Stimulated activated CD4-positive, alpha-beta T cell treated with anti-CD3 and anti-CD28 coated beads, Interleukin-4, amount 100 ng/mL, for 1 hour (primary cell): ENCODE results near the gene MPP3.
"Not testable (repeated sequence)": the region's sequence is repeated elsewhere in the genome, so short reads cannot be mapped to it uniquely, and the experiment has no call there.

ENCODE experiments used
- DNase-seq: peaks from one replicate; pipeline ENCODE4 v3.0.0-alpha.2; 2020

MPP3 gene

GRCh38 chr17:43860077-43860725 is 27.3 kb upstream of the MPP3 start:
- DNase-seq, result no peak

GRCh38 chr17:43857957-43858600 is 25.1 kb upstream of the MPP3 start:
- no peak for DNase-seq

GRCh38 chr17:43857141-43857540 is 24.2 kb upstream of the MPP3 start:
- no peak for DNase-seq

GRCh38 chr17:43856141-43856540 is 23.2 kb upstream of the MPP3 start:
- DNase-seq, result no peak

- no peak for DNase-seq
These were observed 22.1 kb upstream of the MPP3 start for GRCh38 chr17:43855061-43855460.

GRCh38 chr17:43854498-43854897 is 21.6 kb upstream of the MPP3 start:
- DNase-seq, result no peak

- DNase-seq, result no peak
These were observed 20.6 kb upstream of the MPP3 start for GRCh38 chr17:43853546-43853945.

GRCh38 chr17:43852571-43852970 is 19.6 kb upstream of the MPP3 start:
- DNase-seq, result no peak

GRCh38 chr17:43849116-43849515 is 16.2 kb upstream of the MPP3 start:
- no peak for DNase-seq

GRCh38 chr17:43848601-43849000 is 15.7 kb upstream of the MPP3 start:
- no peak for DNase-seq

- DNase-seq, result no peak
These were observed 14.0 kb upstream of the MPP3 start, which contains the start of gene CD300LG for GRCh38 chr17:43846963-43847371. Gene CD300LG (plus strand): TSS chr17:43847176. CDS start chr17:43847217, 41 bp downstream.

GRCh38 chr17:43846221-43846712 is 13.3 kb upstream of the MPP3 start:
- DNase-seq, result peak; percentile 84

GRCh38 chr17:43845766-43846165 is 12.8 kb upstream of the MPP3 start:
- DNase-seq, result no peak

GRCh38 chr17:43844241-43844640 is 11.3 kb upstream of the MPP3 start:
- no peak for DNase-seq

- DNase-seq, result no peak
These were observed 10.0 kb upstream of the MPP3 start for GRCh38 chr17:43842975-43843325.

GRCh38 chr17:43842091-43842974 is 9.4 kb upstream of the MPP3 start:
- not testable (repeated sequence) for DNase-seq

- no peak for DNase-seq
These were observed 8.3 kb upstream of the MPP3 start for GRCh38 chr17:43841282-43841681.

GRCh38 chr17:43840814-43841213 is 7.9 kb upstream of the MPP3 start:
- DNase-seq, result no peak

GRCh38 chr17:43839670-43840108 is 6.7 kb upstream of the MPP3 start:
- no peak for DNase-seq

- no peak for DNase-seq
These were observed 1.2 kb upstream of the MPP3 start for GRCh38 chr17:43834106-43834505.

GRCh38 chr17:43832168-43832975 is 574 bp downstream of the MPP3 start:
- DNase-seq, result peak; percentile 17

GRCh38 chr17:43831633-43832032 is 1.3 kb downstream of the MPP3 start:
- no peak for DNase-seq
